DMS114 treated with DMSO at 0.1 percent for 48 hours (cell line): ENCODE data around the gene FIZ1.

Source experiments
- DNase-seq: peaks from one replicate; lab custom pipeline; 2025; ENCODE audit not compliant: unreplicated experiment; lab: John Stamatoyannopoulos, UW

Gene FIZ1

DNA sequence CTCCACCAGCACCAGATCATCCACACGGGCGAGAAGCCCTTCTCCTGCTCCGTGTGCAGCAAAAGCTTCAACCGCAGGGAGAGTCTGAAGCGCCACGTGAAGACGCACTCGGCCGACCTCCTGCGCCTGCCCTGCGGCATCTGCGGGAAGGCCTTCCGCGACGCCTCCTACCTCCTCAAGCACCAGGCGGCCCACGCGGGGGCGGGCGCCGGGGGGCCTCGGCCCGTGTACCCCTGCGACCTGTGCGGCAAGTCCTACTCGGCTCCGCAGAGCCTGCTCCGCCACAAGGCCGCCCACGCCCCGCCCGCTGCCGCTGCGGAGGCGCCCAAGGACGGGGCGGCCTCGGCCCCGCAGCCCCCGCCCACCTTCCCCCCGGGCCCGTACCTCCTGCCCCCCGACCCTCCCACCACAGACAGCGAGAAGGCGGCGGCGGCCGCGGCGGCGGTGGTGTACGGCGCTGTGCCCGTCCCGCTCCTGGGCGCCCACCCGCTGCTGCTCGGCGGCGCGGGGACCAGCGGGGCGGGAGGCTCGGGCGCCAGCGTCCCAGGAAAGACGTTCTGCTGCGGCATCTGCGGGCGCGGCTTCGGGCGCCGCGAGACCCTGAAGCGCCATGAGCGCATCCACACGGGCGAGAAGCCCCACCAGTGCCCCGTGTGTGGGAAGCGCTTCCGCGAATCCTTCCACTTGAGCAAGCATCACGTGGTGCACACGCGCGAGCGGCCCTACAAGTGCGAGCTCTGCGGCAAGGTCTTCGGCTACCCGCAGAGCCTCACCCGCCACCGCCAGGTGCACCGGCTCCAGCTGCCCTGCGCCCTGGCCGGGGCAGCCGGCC lies 15.6 kb upstream of the FIZ1 start:
- DNase-seq = no peak

DNA sequence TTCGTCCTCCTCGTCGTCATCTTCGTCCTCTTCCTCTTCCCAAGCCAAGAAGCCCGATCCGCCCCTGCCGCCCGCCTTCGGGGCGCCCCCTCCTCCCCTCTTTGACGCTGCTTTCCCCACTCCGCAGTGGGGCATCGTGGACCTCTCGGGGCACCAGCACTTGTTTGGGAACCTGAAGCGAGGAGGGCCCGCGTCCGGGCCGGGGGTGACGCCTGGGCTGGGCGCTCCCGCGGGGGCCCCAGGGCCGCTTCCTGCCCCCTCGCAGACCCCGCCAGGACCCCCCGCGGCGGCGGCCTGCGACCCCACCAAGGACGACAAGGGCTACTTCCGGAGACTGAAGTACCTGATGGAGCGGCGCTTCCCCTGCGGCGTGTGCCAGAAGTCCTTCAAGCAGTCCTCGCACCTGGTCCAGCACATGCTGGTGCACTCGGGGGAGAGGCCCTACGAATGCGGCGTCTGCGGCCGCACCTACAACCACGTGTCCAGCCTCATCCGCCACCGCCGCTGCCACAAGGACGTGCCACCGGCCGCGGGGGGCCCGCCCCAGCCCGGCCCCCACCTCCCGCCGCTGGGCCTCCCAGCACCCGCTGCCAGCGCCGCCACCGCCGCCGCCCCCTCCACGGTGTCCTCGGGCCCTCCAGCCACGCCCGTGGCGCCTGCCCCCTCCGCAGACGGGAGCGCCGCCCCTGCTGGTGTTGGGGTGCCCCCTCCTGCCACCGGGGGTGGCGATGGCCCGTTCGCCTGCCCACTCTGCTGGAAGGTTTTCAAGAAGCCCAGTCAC lies 14.8 kb upstream of the FIZ1 start:
- DNase-seq = no peak

DNA sequence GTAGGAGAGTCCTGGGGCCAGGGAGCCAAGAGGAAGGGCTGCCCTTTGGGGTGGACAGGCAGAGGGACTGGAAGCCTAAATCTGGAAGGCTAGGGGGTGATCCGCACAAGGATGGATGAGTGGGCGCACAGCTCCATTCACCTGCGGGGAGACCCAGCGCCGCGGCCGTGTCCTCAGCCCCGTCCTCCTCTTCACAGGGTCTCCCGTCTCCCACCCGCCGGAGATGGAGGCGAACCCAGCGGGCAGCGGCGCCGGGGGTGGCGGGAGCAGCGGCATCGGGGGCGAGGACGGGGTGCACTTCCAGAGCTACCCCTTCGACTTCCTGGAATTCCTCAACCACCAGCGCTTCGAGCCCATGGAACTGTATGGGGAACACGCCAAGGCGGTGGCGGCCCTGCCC lies 14.1 kb upstream of the FIZ1 start:
- DNase-seq = no peak

DNA sequence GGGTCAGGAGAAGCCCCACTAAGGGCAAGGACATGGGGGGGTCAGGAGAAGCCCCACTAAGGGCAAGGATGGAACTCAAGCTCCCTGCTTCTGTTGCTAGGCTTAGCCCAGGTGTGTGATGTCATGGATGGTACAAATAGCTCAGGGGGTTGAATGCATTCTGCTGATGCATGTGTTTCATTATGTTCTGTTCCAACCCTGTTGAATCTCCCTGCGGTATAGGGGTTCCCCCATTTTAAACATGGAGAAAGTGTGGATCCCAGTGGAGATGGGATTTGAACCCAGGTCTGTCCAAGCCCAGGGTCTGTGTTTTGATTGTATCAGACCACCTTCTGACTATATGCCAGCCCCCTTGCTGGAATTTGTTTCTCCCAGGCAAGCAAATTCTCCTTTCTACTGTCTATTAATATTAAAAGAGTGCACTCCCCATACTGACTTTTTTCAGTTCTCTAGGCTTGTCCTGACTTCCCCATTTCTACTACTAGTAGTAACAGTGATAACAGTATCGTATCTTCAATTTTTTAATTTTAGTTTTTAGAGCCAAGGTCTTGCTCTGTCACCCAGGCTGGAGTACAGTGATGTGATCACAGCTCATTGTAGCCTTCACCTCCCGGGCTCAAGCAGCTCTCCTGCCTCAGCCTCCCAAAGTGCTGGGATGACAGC lies 12.8 kb upstream of the FIZ1 start:
- no peak for DNase-seq

DNA sequence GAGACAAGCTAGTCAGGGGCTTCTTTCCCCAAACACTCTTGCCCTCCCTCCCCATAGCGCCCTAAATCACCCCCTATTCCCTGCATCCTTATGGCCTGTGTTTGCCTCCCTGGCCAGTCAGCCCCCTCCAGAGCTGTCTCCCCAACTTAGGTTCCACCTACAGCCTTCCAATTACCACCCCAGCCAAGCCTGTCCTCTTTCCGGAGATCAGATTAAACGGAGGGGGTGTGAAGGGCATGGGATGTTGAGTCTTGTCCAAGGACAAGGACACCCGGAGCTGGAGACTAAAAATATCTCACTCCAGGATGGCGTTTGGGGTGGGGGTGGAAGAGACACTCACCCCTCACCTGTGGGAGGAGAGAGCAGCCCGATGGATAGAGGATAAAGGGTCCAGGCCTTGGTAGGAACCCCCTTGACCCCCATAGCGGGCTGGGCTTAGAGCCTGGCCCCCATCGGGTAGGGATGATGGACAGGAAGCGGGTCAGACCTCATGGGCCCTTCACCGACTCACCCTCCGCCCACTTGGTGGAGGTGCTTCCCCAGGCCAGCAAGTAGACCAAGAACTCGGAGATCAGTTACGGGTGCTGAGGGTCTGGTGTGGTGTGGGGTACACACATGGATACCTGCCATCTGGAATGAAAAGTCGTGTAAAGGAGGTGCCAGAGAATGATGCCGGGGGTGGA lies 12.1 kb upstream of the FIZ1 start:
- DNase-seq = no peak

DNA sequence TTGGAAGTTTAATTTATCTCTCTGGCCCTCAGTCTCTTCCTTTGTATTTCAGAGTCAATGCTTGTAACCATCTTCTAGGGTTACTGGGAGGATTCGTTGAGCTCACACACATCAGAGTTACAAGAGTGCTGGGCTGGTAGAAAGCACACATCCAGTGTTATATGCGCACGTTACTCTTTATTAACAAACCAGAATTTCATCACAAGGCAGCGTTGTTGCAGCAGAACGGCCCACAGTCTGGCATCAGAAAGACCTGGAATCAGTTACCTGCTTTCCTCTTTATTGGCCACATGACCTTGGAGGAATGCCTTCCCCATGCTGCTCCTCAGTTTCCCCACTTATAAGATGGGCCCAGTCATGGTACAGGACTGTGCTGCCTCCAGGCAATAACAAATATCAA lies 10.0 kb upstream of the FIZ1 start:
- DNase-seq = no peak

DNA sequence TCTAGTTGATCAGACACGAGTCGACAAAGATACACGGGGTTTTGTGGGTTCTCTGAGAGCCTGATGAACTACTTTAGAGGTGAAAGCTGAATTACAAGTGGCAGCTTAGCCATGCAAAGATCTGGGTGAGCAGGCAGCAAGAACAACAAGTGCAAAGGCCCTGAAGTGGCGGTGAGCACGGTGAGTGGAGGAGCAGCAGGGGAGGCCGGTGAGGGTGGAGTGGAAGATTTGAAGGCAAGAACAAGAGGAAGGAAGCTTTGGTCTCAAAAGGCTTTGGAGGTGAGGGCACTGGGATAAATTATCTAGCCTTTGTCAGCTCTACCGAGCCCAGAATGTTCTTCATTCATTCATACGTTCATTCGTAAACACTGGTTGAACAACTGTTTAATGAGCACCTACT lies 7.5 kb upstream of the FIZ1 start:
- DNase-seq = no peak

DNA sequence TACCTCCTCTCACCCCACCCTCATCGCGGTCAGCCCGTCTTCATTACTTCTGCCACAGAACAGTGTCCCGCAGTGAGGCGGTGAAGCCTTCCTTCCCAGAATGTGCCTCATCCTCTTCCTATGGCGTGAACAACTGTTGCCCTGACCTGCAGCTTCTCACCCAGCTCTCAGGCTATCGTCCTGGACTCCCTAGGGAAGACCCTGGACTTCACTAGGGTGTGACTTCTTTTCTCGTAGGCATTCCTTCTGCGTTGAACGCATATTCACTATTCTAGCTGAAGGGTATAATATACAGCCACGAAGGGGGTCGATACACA lies 7.1 kb upstream of the FIZ1 start:
- no peak for DNase-seq

DNA sequence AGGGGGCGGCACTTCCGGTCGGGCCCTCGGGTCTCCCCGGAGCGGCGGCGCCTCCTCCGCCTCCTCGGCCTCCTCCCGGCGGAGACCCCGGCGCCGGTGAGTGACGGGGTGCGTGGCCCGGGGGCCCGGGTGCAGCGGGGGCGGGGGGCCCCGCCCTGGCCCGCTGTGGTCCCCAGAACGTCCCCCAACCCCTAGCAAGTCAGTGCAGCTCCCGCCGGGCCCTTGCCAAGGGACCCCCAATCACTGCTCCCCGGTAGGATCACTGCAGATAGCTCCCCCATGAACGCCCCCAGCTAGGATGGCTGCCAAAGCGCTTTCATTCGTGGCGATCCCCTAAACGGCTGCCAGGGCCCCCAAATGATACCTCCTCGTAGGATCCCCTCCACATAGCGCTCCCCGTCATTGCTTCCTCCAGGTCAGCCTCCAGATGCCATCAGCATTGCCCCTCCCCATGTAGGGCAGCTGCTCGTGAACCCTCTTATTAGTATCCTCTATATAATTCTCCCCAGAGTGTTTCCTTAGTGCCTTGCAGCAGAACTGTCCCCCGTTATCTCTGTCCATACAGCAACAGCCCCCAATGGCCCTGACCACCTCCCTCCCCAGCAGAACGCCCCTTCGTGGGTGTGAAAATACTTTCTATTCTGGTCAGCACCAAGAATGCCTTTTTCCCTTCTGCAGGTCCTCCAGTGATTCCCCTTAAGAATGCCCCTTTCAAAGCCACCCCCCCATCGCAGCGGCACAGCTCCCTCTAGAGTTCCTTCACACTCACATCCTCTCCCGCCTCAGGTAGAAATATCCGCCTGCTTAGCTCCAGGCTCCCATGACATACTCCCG lies 6.5 kb upstream of the FIZ1 start, which contains the start of gene ZNF865:
ZNF865 (plus strand) TSS at position 11 of the 834 bp plus-strand sequence. CDS start 7,972 bp downstream, outside the sequence.
- DNase-seq = peak; percentile 72

DNA sequence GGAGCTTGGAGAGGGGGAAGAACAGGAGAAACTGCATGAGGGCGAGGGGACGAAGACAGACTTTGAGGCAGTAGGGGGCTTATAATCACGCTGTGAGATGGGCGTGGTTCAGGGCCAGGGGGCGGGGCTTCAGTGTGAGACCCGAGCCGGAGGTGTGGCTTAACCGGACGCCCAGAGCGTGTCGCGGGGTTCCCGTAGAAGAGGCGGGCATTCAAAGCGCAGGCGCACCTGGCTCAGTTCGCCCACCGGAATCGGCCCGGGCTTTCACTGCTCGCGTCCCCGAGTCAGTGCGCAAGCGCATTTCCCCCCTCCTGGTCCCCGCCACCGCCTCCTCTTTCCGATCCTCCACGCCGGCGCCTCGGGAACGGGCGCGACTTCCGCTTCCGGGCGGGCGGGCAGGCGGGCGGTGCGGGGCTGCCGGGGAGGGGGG lies 5.9 kb upstream of the FIZ1 start:
- DNase-seq = peak; percentile 95

DNA sequence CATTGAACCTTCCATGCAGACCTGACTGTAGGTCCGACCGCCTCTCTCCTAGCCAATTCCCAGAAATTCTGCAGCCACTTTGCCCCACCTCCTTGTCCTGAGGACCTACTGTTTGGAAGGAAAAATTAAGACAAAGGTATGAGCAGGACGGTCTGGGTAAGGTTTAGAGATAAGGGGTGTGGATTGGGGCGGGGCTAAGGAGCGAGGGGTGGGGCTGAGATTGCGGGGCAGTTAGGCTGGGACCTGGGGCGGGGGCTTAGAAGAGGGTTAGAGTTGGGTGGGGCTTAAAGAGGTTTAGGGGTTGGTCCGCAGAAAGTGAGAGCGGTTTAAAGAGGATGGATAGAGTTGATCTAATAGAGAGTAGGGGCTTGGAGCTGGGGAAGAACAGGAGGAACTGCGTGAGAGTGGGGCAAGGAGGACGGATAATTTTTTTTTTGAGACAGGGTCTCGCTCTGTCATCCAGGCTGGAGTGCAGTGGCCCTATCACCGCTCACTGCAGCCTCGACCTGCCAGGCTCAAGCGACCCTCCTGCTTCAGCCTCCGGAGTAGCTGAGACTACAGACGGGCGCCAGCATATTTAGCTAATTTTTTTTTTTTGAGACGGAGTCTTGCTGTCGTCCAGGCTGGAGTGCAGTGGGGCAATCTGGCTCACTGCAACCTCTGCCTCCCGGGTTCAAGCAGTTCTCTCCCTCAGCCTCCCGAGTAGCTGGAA lies 4.4 kb upstream of the FIZ1 start:
- DNase-seq = no peak

DNA sequence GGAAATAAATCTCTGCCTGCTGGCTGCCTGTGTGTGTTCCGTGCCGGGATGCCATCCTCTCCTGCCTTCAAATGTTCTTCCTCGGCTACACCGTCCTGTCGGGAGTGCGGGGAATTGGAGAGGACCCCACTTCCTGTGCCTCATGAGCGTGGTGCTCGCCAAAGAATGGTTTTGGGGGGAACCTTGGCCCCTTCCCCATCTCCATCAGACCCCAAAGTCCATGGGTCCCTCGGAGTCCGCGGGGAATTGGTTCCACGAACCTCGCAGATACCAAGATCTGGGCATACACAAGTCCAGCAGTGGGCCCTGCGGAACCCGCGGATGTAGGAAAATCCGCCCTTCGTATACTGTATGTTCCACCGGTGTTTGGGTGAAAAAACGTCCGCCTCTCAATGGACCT lies 3.8 kb upstream of the FIZ1 start:
- no peak for DNase-seq

DNA sequence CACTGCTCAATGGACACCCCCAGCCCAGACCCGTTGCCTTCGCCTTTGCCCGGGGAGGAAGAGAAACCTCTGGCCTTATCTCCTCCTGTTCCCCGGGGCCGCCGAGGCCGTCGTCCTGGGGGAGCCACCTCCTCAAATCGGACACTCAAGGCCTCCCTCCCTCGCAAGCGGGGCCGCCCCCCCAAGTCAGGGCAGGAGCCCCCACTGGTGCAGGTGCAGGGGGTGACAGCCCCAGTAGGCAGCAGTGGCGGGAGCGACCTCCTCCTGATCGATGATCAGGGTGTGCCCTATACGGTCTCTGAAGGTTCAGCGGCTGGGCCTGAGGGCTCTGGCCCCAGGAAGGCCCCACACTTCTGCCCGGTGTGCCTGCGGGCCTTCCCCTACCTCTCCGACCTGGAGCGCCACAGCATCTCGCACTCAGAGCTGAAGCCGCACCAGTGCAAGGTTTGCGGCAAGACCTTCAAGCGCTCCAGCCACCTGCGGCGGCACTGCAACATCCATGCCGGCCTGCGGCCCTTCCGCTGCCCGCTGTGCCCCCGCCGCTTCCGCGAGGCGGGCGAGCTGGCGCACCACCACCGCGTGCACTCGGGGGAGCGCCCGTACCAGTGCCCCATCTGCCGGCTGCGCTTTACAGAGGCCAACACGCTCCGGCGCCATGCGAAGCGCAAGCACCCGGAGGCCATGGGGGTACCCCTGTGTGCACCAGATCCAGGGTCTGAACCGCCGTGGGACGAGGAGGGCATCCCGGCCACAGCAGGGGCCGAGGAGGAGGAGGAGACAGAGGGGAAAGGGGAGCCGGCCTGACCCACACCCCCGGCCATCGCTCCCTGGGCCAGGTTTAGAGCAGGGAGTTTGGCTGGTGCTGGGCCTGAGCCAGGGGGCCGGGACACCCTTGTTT lies 3.0 kb upstream of the FIZ1 start:
- no peak for DNase-seq

DNA sequence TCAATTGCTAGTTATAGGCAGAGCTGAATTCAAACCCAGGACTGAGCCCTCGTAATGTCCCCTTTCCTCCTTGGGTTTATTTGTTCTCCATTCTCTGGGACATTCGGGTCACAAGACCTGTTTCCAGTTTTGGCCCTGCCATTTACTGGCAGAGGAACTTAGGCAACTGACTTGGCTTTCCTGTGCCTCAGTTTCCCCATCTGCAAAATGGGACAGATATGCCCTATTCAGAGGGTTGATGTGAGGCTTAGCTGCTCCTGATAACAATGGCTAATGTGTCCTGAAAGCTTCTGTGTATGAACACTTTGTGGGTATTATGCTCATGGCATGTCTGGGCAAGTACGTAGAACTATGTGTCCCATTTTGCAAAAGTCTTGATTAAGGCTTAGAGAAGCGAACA lies 1.8 kb upstream of the FIZ1 start:
- no peak for DNase-seq

DNA sequence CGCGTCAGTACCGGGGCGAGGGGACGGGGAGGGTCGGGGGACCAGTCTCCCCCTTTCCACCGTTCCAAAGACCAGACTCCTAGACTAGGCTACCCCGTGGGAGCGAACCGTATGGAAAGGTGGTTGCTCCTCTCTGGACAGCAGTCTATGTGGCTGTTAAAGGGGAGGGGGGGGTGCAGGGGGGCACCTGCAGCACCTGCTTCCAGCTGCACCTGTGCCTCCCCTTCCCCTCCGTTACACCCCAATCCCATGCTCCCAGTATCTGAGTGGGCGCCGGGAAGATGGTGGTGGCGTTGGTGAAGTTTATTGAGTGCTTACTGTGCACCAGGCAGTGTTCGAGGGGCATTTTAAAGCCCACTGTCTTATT lies 1.3 kb upstream of the FIZ1 start:
- no peak for DNase-seq

DNA sequence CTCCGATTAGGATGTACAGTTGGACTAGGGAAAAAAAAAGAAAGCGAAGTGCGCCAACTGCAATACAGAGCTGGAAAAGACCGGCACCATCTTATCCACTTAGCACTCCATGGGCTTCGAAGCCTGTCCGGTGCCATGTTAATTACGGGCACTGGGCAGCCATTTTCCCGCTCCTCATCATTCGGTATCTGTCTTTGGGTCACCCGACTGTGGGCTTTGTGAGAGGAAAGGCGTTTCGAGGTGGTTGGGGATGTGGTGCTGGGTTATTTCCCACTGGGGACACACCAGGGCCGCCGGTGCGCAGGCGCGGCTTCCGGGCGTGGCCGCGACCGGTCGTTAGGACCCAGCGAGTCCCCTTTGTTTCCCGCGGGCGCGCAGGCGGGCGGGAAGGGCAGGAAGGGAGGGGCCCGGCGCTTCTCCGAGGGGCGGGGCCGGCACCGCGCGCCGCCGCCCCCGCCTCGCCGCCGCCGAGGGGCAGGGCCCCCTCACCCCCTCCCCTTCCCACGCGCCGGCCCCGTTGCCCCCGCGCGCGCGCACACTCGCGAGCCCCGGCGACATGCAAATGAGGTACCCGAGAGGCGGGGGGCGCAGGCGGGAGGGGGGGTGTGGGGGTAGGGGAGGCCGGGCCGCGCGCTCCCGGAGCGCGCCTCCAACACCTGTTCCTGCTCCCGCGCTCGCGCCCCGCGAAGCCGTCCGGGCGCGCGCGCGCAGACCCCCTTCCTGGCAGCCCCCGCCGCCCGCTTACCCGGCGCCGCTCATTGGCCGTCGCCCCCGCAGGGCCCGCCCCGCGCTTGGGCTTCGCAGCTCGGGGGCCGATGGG lies 735 bp upstream of the FIZ1 start, which contains the start of gene ZNF524:
ZNF524 (plus strand) TSS at position 447 of the 820 bp plus-strand sequence. CDS start 1,825 bp downstream, outside the sequence.
- peak; percentile 92 for DNase-seq

DNA sequence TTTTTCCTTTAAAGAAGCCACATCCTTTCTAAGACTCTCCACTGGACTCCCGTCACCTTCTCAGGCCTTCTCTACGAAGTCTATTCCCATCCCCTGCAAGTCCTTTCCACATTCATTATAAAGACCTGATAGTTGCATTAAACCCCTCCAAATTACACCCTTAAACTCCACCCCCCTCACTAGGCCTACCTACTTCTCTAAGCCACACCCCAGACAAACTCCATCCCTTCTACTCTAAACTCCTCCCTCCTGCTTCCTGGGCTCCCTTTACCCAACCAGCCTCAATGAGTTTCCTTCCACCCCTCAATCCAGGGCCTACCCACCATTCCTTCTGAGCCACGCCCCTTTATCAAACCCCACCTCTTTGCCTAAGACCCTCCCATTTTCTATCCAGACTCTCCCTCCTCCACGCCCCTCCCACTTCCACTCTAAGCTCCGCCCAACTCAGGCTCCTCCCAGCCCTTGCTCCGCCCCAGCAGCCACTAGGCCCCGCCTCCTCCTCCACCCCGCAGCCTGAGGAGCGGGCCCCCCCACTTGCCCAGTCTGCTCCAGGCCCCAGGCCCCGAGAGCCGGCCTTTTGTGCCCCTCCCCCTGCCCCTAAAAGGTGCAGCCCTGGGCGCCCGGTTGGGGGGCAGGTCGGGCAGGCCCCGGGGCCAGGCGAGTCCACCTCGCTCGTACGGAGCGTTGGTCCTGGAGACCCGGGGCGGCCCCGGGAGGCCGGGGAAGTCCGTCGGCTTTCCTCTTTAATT lies 424 bp downstream of the FIZ1 start:
- DNase-seq = peak; percentile 86
